ENCODE results near the gene UNK. TPM values are rescaled to one million over a fixed set of nuclear protein-coding genes. Genes with fewer than 3 reads are reported as not detected.

The UNK gene
- total and polyA plus RNA-seq, 4 donors, result 4.0 to 16.4 (median 8.9) TPM

- H3K4me3 ChIP-seq (ENCODE audit: low read depth in 1 of 3, low read length in 3 of 3), result no peak overlapping the region
- H3K27ac ChIP-seq (ENCODE audit: low read depth in 1 of 2, low read length in 2 of 2), result peak overlapping the region; percentile 5 to 22
- H3K36me3 ChIP-seq (ENCODE audit: control insufficient read depth in 4 of 4, insufficient read depth in 3 of 4, low read depth in 1 of 4, low read length in 3 of 4), result peaks cover 4 to 21% (median 6%) of the 10 kb centered on the region in 4 donors
- 82% methylated on average over 14 of the region's 14 CpGs for WGBS
- no peak overlapping the region for H3K9ac ChIP-seq (ENCODE audit: low read depth in 1 of 2, low read length in 2 of 2)
- H3K9me3 ChIP-seq (ENCODE audit: control insufficient read depth in 4 of 4, low read length in 3 of 4), result no peaks in the 10 kb centered on the region
- TF ChIP-seq HNF4G (IDR thresholded peaks at IDR 0.05), result no peak
- no peak for TF ChIP-seq RAD21 (IDR thresholded peaks at IDR 0.05)
- TF ChIP-seq CTCF (IDR thresholded peaks at IDR 0.05; ENCODE audit: low read depth, low read length, missing input control), result no peak
- no peak for TF ChIP-seq JUND (IDR thresholded peaks at IDR 0.05)
- TF ChIP-seq TAF1 (conservative IDR thresholded peaks at IDR 0.05), result no peak
- TF ChIP-seq SP1 (IDR thresholded peaks at IDR 0.05), result no peak
- no peak for TF ChIP-seq FOXA2 (IDR thresholded peaks at IDR 0.05)
- no peak for TF ChIP-seq FOXA1 (IDR thresholded peaks at IDR 0.05)
- TF ChIP-seq ZBTB33 (IDR thresholded peaks at IDR 0.05), result no peak
- TF ChIP-seq GABPA (IDR thresholded peaks at IDR 0.05 in 1 of 2, conservative IDR thresholded peaks at IDR 0.05 in 1 of 2), result no peak
- TF ChIP-seq HNF4A (conservative IDR thresholded peaks at IDR 0.05), result no peak
- TF ChIP-seq EGR1 (IDR thresholded peaks at IDR 0.05; ENCODE audit: low read depth in 2 of 2), result no peak
- no peak for DNase-seq (ENCODE audit: low spot score)
- H3K27me3 ChIP-seq (ENCODE audit: control insufficient read depth in 4 of 4, insufficient read depth in 4 of 4, low read length in 3 of 4), result no peaks in the 10 kb centered on the region
- H3K4me1 ChIP-seq (ENCODE audit: control insufficient read depth in 4 of 4, insufficient read depth in 4 of 4, low read length in 3 of 4), result peaks cover 0 to 29% (median 15%) of the 10 kb centered on the region in 4 donors
Measured at GRCh38 chr17:75826561-75827307, 42.1 kb downstream of the UNK start.

- H3K36me3 ChIP-seq (ENCODE audit: control insufficient read depth in 4 of 4, insufficient read depth in 3 of 4, low read depth in 1 of 4, low read length in 3 of 4), result peaks cover 4 to 22% (median 6%) of the 10 kb centered on the region in 4 donors
- WGBS, result 38% methylated on average over 21 of the region's 21 CpGs
- DNase-seq (ENCODE audit: low spot score), result peak; percentile 69
Measured at GRCh38 chr17:75827308-75828075, 42.9 kb downstream of the UNK start.

More at GRCh38 chr17:75827308-75828075, 42.9 kb downstream of the UNK start:
- Histone ChIP-seq H3K9me3 (ENCODE audit: control insufficient read depth in 4 of 4, low read length in 3 of 4) (no peaks in the 10 kb centered on the region), H3K27me3 (ENCODE audit: control insufficient read depth in 4 of 4, insufficient read depth in 4 of 4, low read length in 3 of 4) (no peaks in the 10 kb centered on the region), H3K4me3 (ENCODE audit: low read depth in 1 of 3, low read length in 3 of 3) (no peak overlapping the region), H3K9ac (ENCODE audit: low read depth in 1 of 2, low read length in 2 of 2) (no peak overlapping the region), H3K27ac (ENCODE audit: low read depth in 1 of 2, low read length in 2 of 2) (peak overlapping the region in 1 of 2 donors; percentile 22), H3K4me1 (ENCODE audit: control insufficient read depth in 4 of 4, insufficient read depth in 4 of 4, low read length in 3 of 4) (peaks cover 0 to 22% (median 12%) of the 10 kb centered on the region in 4 donors)
- no peak for TF ChIP-seq HNF4A (conservative IDR thresholded peaks at IDR 0.05)
- TF ChIP-seq HNF4G (IDR thresholded peaks at IDR 0.05), result no peak
- TF ChIP-seq CTCF (IDR thresholded peaks at IDR 0.05; ENCODE audit: low read depth, low read length, missing input control), result peak; percentile 57
- TF ChIP-seq RAD21 (IDR thresholded peaks at IDR 0.05), result peak; percentile 55 to 78
